ENCODE data around the gene SPATS2. TPM values are rescaled to one million over a fixed set of nuclear protein-coding genes. Genes with fewer than 3 reads are reported as not detected.

Gene SPATS2
- polyA plus RNA-seq, 1 of the 3 experiments (the other 2 are of a cell fraction) = 72.9 TPM

DNA sequence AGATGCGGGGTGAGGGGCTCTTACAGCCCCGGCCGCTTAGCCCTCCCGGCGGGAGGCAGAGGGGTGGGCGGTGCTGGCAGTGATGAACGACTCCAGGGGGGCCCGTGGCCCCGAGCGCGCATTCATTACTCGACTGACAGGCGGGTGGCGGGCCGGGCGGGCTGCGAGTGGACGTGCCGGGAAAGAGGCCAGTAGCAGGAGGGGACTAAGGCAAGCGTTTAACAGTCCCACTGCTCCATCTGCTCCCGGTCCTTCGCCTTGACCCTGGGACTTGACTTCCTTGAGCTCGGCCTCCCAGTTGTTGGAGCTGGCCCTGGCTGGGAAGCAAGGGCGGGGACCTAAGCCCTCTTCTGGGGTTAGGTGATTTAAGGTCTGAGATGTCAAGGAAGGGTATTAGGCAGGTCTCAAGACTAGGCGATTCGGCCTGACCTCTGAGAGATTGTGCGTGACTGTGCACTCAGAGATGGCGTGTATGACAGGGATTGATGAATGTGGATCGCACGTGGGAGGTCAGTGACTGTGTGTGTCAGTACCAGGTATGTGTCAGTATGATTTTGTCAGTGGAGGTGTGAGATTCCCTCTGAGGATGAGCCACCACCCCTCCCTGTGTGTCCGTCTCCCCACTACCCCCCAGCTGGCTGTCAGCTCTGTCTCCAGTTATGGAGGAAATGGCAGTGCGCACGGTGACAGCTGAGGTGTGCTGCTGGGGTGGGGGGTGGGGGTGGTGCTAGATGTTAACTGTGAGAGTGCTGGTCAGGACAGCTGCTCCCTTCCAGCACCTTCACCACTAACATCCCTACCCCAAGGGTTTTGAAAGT lies 24.1 kb upstream of the SPATS2 start:
- Histone ChIP-seq H2AFZ (ENCODE audit: low read depth) (peak overlapping the region; percentile 82; the same call in 1 of the 2 replicates), H3K79me2 (ENCODE audit: insufficient read depth) (no peaks in the 10 kb centered on the region), H3K36me3 (replicated peaks in 1 of 2; ENCODE audit: control insufficient read depth in 1 of 2, insufficient read depth in 2 of 2, low read length in 1 of 2) (no peaks in the 10 kb centered on the region), H3K9ac (no peak overlapping the region), H3F3A (replicated peaks; ENCODE audit: insufficient read depth) (peaks cover 22% of the 10 kb centered on the region), H3K4me1 (ENCODE audit: control insufficient read depth in 1 of 2, insufficient read depth in 2 of 2, low read depth in 1 of 2, low read length in 1 of 2) (peaks cover 15 to 44% of the 10 kb centered on the region in 2 experiments; a peak in 2 of 4 replicates), H3K27ac (ENCODE audit: low read depth in 2 of 2, low read length in 1 of 2) (no peak overlapping the region), H4K20me1 (ENCODE audit: insufficient read depth) (no peaks in the 10 kb centered on the region), H3K4me2 (peak overlapping the region; percentile 76), H3K4me3 (ENCODE audit: low read depth in 2 of 2, low read length in 1 of 2) (peak overlapping the region; percentile 37 to 52), H3K9me3 (no peaks in the 10 kb centered on the region), H3K27me3 (ENCODE audit: insufficient read depth) (peaks cover 5% of the 10 kb centered on the region; the same call in 1 of the 2 replicates), H3K9me2 (no peaks in the 10 kb centered on the region)
- DNase-seq = no peak
- 21% methylated on average over 23 of the region's 33 CpGs for WGBS (ENCODE audit: low lambda C conversion rate)
- ChIA-PET CTCF (interaction anchor here (0.6 to 15.9 kb wide), 56 partner anchors 8 to 355 kb away, joined by 3 to 658 read pairs (median 4); partner anchors contain the start of genes PRPH, SPATS2, TROAP and TUBA1B), POLR2A (interaction anchor here (2.7 kb wide), 1 partner anchor 20 kb away, joined by 9 read pairs; the partner anchor contains the start of gene TROAP)
- TF ChIP-seq, protein P1, sequence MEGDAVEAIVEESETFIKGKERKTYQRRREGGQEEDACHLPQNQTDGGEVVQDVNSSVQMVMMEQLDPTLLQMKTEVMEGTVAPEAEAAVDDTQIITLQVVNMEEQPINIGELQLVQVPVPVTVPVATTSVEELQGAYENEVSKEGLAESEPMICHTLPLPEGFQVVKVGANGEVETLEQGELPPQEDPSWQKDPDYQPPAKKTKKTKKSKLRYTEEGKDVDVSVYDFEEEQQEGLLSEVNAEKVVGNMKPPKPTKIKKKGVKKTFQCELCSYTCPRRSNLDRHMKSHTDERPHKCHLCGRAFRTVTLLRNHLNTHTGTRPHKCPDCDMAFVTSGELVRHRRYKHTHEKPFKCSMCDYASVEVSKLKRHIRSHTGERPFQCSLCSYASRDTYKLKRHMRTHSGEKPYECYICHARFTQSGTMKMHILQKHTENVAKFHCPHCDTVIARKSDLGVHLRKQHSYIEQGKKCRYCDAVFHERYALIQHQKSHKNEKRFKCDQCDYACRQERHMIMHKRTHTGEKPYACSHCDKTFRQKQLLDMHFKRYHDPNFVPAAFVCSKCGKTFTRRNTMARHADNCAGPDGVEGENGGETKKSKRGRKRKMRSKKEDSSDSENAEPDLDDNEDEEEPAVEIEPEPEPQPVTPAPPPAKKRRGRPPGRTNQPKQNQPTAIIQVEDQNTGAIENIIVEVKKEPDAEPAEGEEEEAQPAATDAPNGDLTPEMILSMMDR (IDR thresholded peaks at IDR 0.05) = no peak
- TF ChIP-seq, protein P2, sequence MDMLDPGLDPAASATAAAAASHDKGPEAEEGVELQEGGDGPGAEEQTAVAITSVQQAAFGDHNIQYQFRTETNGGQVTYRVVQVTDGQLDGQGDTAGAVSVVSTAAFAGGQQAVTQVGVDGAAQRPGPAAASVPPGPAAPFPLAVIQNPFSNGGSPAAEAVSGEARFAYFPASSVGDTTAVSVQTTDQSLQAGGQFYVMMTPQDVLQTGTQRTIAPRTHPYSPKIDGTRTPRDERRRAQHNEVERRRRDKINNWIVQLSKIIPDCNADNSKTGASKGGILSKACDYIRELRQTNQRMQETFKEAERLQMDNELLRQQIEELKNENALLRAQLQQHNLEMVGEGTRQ (IDR thresholded peaks at IDR 0.05; ENCODE audit: borderline replicate concordance, low read depth, low read length) = no peak
- TF ChIP-seq ELF1 (IDR thresholded peaks at IDR 0.05) = no peak
- TF ChIP-seq RCOR1 (IDR thresholded peaks at IDR 0.05; ENCODE audit: low read length) = no peak

DNA sequence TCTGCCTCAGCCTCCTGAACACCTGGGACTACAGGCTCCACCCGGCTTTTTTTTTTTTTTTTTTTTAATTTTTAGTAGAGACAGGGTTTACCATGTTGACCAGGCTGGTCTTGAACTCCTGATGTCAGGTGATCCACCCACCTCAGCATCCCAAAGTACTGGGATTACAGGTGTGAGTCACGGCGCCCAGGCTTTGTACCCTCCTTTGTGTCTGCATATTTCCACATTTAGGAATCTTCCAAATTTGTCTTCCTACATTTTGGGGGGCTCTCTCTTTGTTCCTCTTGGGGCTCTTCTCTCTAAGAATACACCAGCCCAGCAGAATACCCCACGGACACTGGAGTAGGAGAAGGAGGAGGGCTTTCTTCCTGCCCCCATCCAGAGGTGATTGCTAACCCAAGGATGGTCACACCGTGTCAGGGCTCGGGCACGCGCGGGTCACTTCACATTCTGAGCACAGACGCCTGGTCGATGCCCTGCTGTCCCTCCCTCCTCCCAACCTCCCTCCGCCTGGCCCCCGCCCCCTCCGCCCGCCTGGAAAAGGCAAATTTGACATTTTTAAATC lies 22.7 kb upstream of the SPATS2 start:
- no peak for DNase-seq
- H3F3A ChIP-seq (replicated peaks; ENCODE audit: insufficient read depth) = peaks cover 22% of the 10 kb centered on the region
- no peaks in the 10 kb centered on the region for H4K20me1 ChIP-seq (ENCODE audit: insufficient read depth)
- peak overlapping the region in 1 of 2 experiments; percentile 27; a peak in 1 of 4 replicates for H3K4me3 ChIP-seq (ENCODE audit: low read depth in 2 of 2, low read length in 1 of 2)
- no peaks in the 10 kb centered on the region for H3K9me3 ChIP-seq
- peaks cover 15 to 42% of the 10 kb centered on the region in 2 experiments; a peak in 2 of 4 replicates for H3K4me1 ChIP-seq (ENCODE audit: control insufficient read depth in 1 of 2, insufficient read depth in 2 of 2, low read depth in 1 of 2, low read length in 1 of 2)
- no peaks in the 10 kb centered on the region for H3K79me2 ChIP-seq (ENCODE audit: insufficient read depth)
- no peaks in the 10 kb centered on the region for H3K9me2 ChIP-seq
- no peak overlapping the region for H3K9ac ChIP-seq
- WGBS (ENCODE audit: low lambda C conversion rate) = 54% methylated on average over 11 of the region's 15 CpGs
- ChIA-PET POLR2A (no interaction called here), CTCF (interaction anchor here (3.8 to 15.9 kb wide), 3 partner anchors 13 to 51 kb away, joined by 56 to 658 read pairs (median 88); partner anchors contain the start of gene PRPH)
- peak overlapping the region; percentile 70 for H3K4me2 ChIP-seq
- H3K27ac ChIP-seq (ENCODE audit: low read depth in 2 of 2, low read length in 1 of 2) = no peak overlapping the region
- no peaks in the 10 kb centered on the region for H3K36me3 ChIP-seq (replicated peaks in 1 of 2; ENCODE audit: control insufficient read depth in 1 of 2, insufficient read depth in 2 of 2, low read length in 1 of 2)
- H2AFZ ChIP-seq (ENCODE audit: low read depth) = peak overlapping the region; percentile 70; the same call in 1 of the 2 replicates
- peaks cover 5% of the 10 kb centered on the region; the same call in 1 of the 2 replicates for H3K27me3 ChIP-seq (ENCODE audit: insufficient read depth)
- TF ChIP-seq GATA2 (CRISPR knock-in tag; IDR thresholded peaks at IDR 0.05) (no peak), EZH2phosphoT487 (IDR thresholded peaks at IDR 0.05; ENCODE audit: borderline replicate concordance, low read depth) (no peak), JUND (IDR thresholded peaks at IDR 0.05) (no peak), CHD2 (IDR thresholded peaks at IDR 0.05; ENCODE audit: low read length, partially characterized antibody) (no peak), NFIC (IDR thresholded peaks at IDR 0.05; ENCODE audit: borderline replicate concordance) (no peak), NRF1 (IDR thresholded peaks at IDR 0.05; ENCODE audit: low read depth, low read length) (no peak), RFX5 (IDR thresholded peaks at IDR 0.05; ENCODE audit: low read length) (no peak)
- TF ChIP-seq, protein P3, sequence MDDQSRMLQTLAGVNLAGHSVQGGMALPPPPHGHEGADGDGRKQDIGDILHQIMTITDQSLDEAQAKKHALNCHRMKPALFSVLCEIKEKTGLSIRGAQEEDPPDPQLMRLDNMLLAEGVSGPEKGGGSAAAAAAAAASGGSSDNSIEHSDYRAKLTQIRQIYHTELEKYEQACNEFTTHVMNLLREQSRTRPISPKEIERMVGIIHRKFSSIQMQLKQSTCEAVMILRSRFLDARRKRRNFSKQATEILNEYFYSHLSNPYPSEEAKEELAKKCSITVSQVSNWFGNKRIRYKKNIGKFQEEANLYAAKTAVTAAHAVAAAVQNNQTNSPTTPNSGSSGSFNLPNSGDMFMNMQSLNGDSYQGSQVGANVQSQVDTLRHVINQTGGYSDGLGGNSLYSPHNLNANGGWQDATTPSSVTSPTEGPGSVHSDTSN (IDR thresholded peaks at IDR 0.05) = no peak
- TF ChIP-seq, protein P4, sequence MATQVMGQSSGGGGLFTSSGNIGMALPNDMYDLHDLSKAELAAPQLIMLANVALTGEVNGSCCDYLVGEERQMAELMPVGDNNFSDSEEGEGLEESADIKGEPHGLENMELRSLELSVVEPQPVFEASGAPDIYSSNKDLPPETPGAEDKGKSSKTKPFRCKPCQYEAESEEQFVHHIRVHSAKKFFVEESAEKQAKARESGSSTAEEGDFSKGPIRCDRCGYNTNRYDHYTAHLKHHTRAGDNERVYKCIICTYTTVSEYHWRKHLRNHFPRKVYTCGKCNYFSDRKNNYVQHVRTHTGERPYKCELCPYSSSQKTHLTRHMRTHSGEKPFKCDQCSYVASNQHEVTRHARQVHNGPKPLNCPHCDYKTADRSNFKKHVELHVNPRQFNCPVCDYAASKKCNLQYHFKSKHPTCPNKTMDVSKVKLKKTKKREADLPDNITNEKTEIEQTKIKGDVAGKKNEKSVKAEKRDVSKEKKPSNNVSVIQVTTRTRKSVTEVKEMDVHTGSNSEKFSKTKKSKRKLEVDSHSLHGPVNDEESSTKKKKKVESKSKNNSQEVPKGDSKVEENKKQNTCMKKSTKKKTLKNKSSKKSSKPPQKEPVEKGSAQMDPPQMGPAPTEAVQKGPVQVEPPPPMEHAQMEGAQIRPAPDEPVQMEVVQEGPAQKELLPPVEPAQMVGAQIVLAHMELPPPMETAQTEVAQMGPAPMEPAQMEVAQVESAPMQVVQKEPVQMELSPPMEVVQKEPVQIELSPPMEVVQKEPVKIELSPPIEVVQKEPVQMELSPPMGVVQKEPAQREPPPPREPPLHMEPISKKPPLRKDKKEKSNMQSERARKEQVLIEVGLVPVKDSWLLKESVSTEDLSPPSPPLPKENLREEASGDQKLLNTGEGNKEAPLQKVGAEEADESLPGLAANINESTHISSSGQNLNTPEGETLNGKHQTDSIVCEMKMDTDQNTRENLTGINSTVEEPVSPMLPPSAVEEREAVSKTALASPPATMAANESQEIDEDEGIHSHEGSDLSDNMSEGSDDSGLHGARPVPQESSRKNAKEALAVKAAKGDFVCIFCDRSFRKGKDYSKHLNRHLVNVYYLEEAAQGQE (IDR thresholded peaks at IDR 0.05; ENCODE audit: low read depth, low read length) = no peak
- TF ChIP-seq, protein P1 (IDR thresholded peaks at IDR 0.05) = no peak
